Mesendoderm (in vitro differentiated cells): ENCODE measurements around the gene ADAMTS12.
A peak's percentile ranks its signal among the peaks of the same experiment; 100 is the strongest.

ENCODE experiments used
- DNase-seq: peaks from one replicate; pipeline ENCODE4 v3.0.0; 2013
- H2AK5ac ChIP-seq: 2 replicates; pipeline ENCODE4 v1.6.1; 2013; ENCODE audit warnings: low read length, inconsistent platforms
- H2BK120ac ChIP-seq: 2 replicates; pipeline ENCODE4 v1.6.1; 2013; ENCODE audit warnings: low read depth, mild to moderate bottlenecking, low read length, moderate library complexity, mixed read lengths
- H2BK15ac ChIP-seq: replicated peaks from 2 replicates; pipeline ENCODE4 v1.6.1; 2013; ENCODE audit warnings: low read depth, mild to moderate bottlenecking, moderate library complexity
- H2BK5ac ChIP-seq: 2 replicates; pipeline ENCODE4 v1.6.1; 2013; ENCODE audit warnings: low read length, inconsistent platforms
- H3K18ac ChIP-seq: 2 replicates; pipeline ENCODE4 v1.6.1; 2013; ENCODE audit warnings: mild to moderate bottlenecking, low read length, mixed read lengths
- H3K23ac ChIP-seq: one replicate; pipeline ENCODE4 v1.6.1; 2013; ENCODE audit warnings: low read length
- H3K27ac ChIP-seq: 2 replicates; pipeline ENCODE4 v1.5.1; 2013; ENCODE audit warnings: low read depth, mild to moderate bottlenecking, inconsistent platforms, low read length, moderate library complexity
- H3K27me3 ChIP-seq: 2 replicates; pipeline ENCODE4 v1.6.1; 2013; ENCODE audit warnings: low read length, control low read depth, mild to moderate bottlenecking, inconsistent platforms; ENCODE audit not compliant: insufficient read depth, poor library complexity
- H3K36me3 ChIP-seq: 2 replicates; pipeline ENCODE4 v1.6.1; 2013; ENCODE audit warnings: low read length, inconsistent platforms; ENCODE audit not compliant: control insufficient read depth, insufficient read depth
- H3K4ac ChIP-seq: one replicate; pipeline ENCODE4 v1.6.1; 2013; ENCODE audit warnings: low read depth, mild to moderate bottlenecking, low read length, moderate library complexity
- H3K4me1 ChIP-seq: 2 replicates; pipeline ENCODE4 v1.6.1; 2013; ENCODE audit warnings: low read depth, low read length, inconsistent platforms; ENCODE audit not compliant: control insufficient read depth
- H3K4me2 ChIP-seq: 2 replicates; pipeline ENCODE4 v1.6.1; 2013; ENCODE audit warnings: low read length
- H3K4me3 ChIP-seq: 2 replicates; pipeline ENCODE4 v1.5.1; 2013; ENCODE audit warnings: mild to moderate bottlenecking, low read length
- H3K56ac ChIP-seq: one replicate; pipeline ENCODE4 v1.6.1; 2013; ENCODE audit warnings: low read length
- H3K79me1 ChIP-seq: 2 replicates; pipeline ENCODE4 v1.6.1; 2013; ENCODE audit warnings: low read length, inconsistent platforms
- H3K79me2 ChIP-seq: 2 replicates; pipeline ENCODE4 v1.6.1; 2013; ENCODE audit warnings: mild to moderate bottlenecking, low read length; ENCODE audit not compliant: control insufficient read depth, insufficient read depth
- H3K9ac ChIP-seq: 2 replicates; pipeline ENCODE4 v1.6.1; 2013; ENCODE audit warnings: low read length, inconsistent platforms
- H4K5ac ChIP-seq: one replicate; pipeline ENCODE4 v1.6.1; 2013; ENCODE audit warnings: low read length
- H4K8ac ChIP-seq: one replicate; pipeline ENCODE4 v1.6.1; 2013; ENCODE audit warnings: low read depth, mild to moderate bottlenecking, control low read depth, low read length, moderate library complexity
- WGBS: extraction: QIAGEN DNeasy Blood & Tissue Kit; methylation state at CpG from one replicate; pipeline ENCODE4 v1.1.7; 2013; ENCODE audit warnings: low lambda C conversion rate, missing lambda C conversion rate; ENCODE audit not compliant: insufficient coverage; ENCODE audit errors: extremely low coverage; 5-methylcytosine and 5-hydroxymethylcytosine counted together

The ADAMTS12 gene

DNA sequence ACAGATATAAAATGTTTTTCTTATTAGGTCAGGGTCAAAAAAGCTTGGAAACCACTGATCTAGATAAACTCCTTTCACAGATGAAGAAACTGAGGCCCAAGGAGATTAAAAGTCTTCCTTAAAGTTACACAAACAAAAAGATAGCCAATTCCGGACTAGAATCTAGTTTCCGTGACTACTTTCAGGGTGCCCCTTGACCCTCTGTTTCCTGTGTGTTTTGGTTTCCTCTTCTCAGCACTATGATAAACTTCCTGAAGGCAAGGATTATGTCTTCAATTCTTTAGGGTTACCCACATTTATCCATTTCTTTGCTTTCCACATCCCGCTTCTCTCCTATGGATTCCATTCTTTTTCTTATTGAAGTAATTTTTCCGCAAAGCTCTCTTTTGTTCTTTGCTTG lies 83.1 kb downstream of the ADAMTS12 start:
- H3K4me2 ChIP-seq: no peak overlapping the region

DNA sequence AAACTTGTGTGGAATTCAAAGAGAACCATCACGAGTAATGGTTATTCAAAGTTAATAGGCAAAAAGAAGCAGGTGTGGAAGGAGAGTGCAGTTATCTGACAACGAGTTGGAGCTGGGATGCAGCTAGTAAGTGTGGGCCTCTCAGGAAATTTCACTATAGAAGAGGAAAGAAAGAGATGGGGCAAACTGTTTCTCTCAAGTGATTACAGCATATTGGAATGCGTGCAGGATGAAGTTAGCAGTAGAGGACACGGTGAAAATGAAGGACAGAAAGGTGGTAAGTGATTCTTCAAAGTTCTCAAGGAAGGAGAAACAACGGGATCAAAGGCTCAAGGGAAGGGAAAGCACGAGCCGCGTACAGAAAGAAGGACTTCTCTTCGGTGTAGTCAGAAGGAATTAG lies 84.0 kb downstream of the ADAMTS12 start:
- no peak overlapping the region for H3K4ac ChIP-seq
- DNase-seq: no peak
- H3K4me2 ChIP-seq: no peak overlapping the region
- H2AK5ac ChIP-seq: no peak overlapping the region
- no peak overlapping the region for H3K18ac ChIP-seq
- H3K9ac ChIP-seq: no peak overlapping the region
- no peak overlapping the region for H2BK120ac ChIP-seq
- H3K27me3 ChIP-seq: no peaks in the 10 kb centered on the region
- no peak overlapping the region for H4K5ac ChIP-seq
- WGBS: no CpG with 5 or more reads among the region's 9 CpGs
- H3K56ac ChIP-seq: no peak overlapping the region
- H3K79me2 ChIP-seq: no peaks in the 10 kb centered on the region
- no peak overlapping the region for H3K23ac ChIP-seq
- no peaks in the 10 kb centered on the region for H3K79me1 ChIP-seq
- H4K8ac ChIP-seq: no peak overlapping the region
- H3K4me3 ChIP-seq: no peak overlapping the region
- no peak overlapping the region for H3K27ac ChIP-seq
- peaks cover 4% of the 10 kb centered on the region for H3K4me1 ChIP-seq
- no peaks in the 10 kb centered on the region for H3K36me3 ChIP-seq
- H2BK15ac ChIP-seq: no peak overlapping the region
- H2BK5ac ChIP-seq: no peak overlapping the region

More for the DNA sequence above, 83.1 kb downstream of the ADAMTS12 start:
- Histone ChIP-seq H3K56ac (no peak overlapping the region), H3K18ac (no peak overlapping the region), H3K4me3 (no peak overlapping the region), H3K79me1 (no peaks in the 10 kb centered on the region), H2BK120ac (no peak overlapping the region), H3K4me1 (no peaks in the 10 kb centered on the region), H3K79me2 (no peaks in the 10 kb centered on the region), H2AK5ac (no peak overlapping the region), H3K9ac (no peak overlapping the region), H3K36me3 (no peaks in the 10 kb centered on the region), H4K8ac (no peak overlapping the region), H3K27me3 (no peaks in the 10 kb centered on the region), H3K27ac (no peak overlapping the region), H2BK15ac (no peak overlapping the region), H2BK5ac (no peak overlapping the region), H3K23ac (no peak overlapping the region), H3K4ac (no peak overlapping the region), H4K5ac (no peak overlapping the region)
- DNase-seq: no peak
- no CpG with 5 or more reads among the region's 4 CpGs for WGBS

DNA sequence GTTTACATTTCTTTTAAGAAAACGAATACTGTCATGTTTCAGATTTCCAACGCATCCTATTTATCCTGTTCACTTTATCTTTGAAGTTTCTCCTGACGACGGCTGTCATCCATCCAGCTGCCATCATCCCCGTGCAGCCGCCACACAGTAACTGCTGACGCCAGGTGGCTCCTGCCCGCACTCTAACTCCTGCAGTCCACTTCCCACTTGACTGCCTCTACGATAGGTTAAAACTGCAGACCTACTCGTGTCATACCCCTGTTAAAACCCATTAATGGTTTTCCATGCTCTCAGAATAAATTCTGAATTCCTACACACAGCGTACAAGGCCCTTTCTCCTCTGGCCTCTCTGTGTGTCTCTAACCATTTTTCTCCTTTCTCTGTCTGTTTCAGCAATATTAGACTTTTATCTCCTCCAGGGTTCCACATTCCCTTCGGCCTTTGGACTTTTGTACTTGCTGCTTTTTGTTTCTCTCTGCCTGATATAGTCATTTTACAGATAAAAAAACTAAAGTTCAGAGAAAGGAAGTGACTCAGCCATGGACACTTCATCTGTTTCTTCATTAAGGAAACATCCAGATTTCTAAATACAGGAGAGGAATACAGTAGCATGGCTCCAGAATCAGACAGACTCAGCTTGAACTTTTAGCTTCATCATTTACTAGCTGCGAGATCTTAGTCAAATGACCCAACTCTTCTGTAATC lies 84.9 kb downstream of the ADAMTS12 start:
- H3K79me2 ChIP-seq: no peaks in the 10 kb centered on the region
- H4K8ac ChIP-seq: no peak overlapping the region
- H2BK120ac ChIP-seq: no peak overlapping the region
- H3K36me3 ChIP-seq: no peaks in the 10 kb centered on the region
- H2BK15ac ChIP-seq: no peak overlapping the region
- no peak overlapping the region for H3K27ac ChIP-seq
- no peak overlapping the region for H3K4me2 ChIP-seq
- H3K4me3 ChIP-seq: no peak overlapping the region
- no peak overlapping the region for H2BK5ac ChIP-seq
- no peak overlapping the region for H3K23ac ChIP-seq
- no peak overlapping the region for H3K56ac ChIP-seq
- no peak overlapping the region for H4K5ac ChIP-seq
- H3K4me1 ChIP-seq: peaks cover 7% of the 10 kb centered on the region
- DNase-seq: no peak
- H3K79me1 ChIP-seq: no peaks in the 10 kb centered on the region
- no peak overlapping the region for H3K18ac ChIP-seq
- WGBS: no CpG with 5 or more reads among the region's 13 CpGs
- no peak overlapping the region for H3K9ac ChIP-seq
- H2AK5ac ChIP-seq: no peak overlapping the region
- no peaks in the 10 kb centered on the region for H3K27me3 ChIP-seq
- no peak overlapping the region for H3K4ac ChIP-seq

DNA sequence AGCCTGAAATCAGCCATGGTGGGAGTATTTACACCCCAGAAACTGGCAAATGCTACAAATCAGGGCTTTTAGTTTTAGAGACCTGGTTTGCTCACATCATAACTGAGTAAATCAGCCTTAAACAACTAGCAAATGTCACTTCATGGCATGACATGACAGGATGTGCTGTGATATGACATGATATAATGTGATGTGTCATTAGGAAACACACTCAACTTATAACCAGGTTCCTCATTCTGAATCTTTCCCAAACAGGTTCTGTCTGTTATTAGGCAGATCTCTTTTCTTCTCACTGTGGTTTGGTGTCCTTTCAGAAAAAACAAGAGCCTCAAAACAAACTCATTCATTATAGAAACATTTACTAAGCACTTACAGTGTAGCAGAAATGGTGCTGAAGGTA lies 90.5 kb downstream of the ADAMTS12 start:
- no peak overlapping the region for H3K4ac ChIP-seq
- H3K79me1 ChIP-seq: no peaks in the 10 kb centered on the region
- H3K27ac ChIP-seq: no peak overlapping the region
- no peak overlapping the region for H2BK15ac ChIP-seq
- H3K27me3 ChIP-seq: no peaks in the 10 kb centered on the region
- H2AK5ac ChIP-seq: no peak overlapping the region
- no peak overlapping the region for H3K9ac ChIP-seq
- H3K4me2 ChIP-seq: no peak overlapping the region
- no peak overlapping the region for H3K18ac ChIP-seq
- no peak overlapping the region for H3K4me3 ChIP-seq
- no peak overlapping the region for H3K56ac ChIP-seq
- H4K5ac ChIP-seq: no peak overlapping the region
- no peak for DNase-seq
- H3K23ac ChIP-seq: no peak overlapping the region
- H3K36me3 ChIP-seq: no peaks in the 10 kb centered on the region
- no peak overlapping the region for H2BK5ac ChIP-seq
- no peak overlapping the region for H4K8ac ChIP-seq
- H3K79me2 ChIP-seq: no peaks in the 10 kb centered on the region
- H2BK120ac ChIP-seq: no peak overlapping the region
- peaks cover 7% of the 10 kb centered on the region for H3K4me1 ChIP-seq

DNA sequence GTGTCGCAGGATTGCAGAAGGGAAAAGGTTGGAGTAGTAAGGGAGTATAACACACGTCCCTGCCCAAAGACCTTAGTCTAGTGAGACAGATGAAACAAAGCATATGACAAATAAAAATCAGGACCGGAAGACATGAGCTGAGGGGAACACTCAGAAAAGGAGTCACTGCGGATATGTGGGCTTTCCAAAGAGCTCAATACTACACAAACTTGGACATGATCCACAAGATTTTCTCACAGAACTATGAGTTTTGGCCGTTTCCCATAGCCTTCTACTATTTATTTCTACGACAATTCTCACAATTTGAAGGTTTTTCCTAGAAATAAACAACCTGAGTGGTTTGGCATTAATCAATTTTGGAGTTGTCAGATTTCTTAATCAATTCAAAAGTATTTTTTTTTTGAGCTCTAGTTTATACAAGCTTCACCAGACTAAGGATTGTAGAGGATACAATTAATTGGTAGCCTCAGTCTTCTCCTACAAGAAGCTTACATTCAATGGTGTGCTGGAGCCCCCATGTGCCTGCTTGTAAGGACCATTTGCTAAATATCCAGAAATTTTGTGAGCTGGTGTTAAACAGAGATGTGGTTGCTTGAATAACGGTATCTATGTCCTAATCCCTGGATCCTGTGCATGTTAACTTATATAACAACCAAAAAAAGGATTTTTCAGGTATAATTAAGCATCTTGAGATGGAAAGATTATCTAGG lies 91.4 kb downstream of the ADAMTS12 start:
- Histone ChIP-seq H3K27ac (no peak overlapping the region), H2BK120ac (no peak overlapping the region), H3K18ac (no peak overlapping the region), H3K79me2 (no peaks in the 10 kb centered on the region), H2BK5ac (no peak overlapping the region), H3K4ac (no peak overlapping the region), H3K4me1 (peaks cover 7% of the 10 kb centered on the region), H4K8ac (no peak overlapping the region), H3K9ac (no peak overlapping the region), H3K23ac (no peak overlapping the region), H3K4me3 (no peak overlapping the region), H4K5ac (no peak overlapping the region), H2BK15ac (no peak overlapping the region), H3K36me3 (no peaks in the 10 kb centered on the region), H2AK5ac (no peak overlapping the region), H3K27me3 (no peaks in the 10 kb centered on the region), H3K4me2 (no peak overlapping the region), H3K56ac (no peak overlapping the region), H3K79me1 (no peaks in the 10 kb centered on the region)
- no CpG with 5 or more reads among the region's 7 CpGs for WGBS
- no peak for DNase-seq

DNA sequence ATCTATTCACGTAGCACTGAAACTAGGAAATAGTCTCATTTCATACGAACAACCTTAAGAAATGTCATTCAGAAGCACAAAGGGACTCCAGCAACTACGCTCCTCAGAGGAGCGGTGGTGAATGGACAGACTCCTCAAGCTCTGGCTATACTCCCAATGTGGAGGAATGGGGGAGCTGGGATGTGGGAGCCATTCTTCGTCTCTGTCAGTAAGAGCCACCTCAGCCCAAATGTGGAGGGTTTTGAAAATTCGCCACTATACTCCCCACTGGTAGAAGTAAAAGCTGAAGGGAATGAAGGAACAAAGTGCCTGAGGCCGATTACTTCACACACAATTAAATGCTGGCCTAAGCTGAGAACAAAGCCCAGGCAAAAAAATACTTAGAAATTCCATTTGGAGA lies 96.3 kb downstream of the ADAMTS12 start:
- peak; percentile 34 for DNase-seq
- no peaks in the 10 kb centered on the region for H3K36me3 ChIP-seq
- H3K18ac ChIP-seq: no peak overlapping the region
- WGBS: 100% methylated on average over 2 of the region's 7 CpGs
- H3K23ac ChIP-seq: no peak overlapping the region
- H2BK5ac ChIP-seq: no peak overlapping the region
- no peaks in the 10 kb centered on the region for H3K79me2 ChIP-seq
- H3K4me1 ChIP-seq: no peaks in the 10 kb centered on the region
- H2AK5ac ChIP-seq: no peak overlapping the region
- no peak overlapping the region for H3K56ac ChIP-seq
- H3K79me1 ChIP-seq: no peaks in the 10 kb centered on the region
- no peaks in the 10 kb centered on the region for H3K27me3 ChIP-seq
- H2BK120ac ChIP-seq: no peak overlapping the region
- no peak overlapping the region for H3K9ac ChIP-seq
- H3K27ac ChIP-seq: no peak overlapping the region
- H2BK15ac ChIP-seq: no peak overlapping the region
- H3K4ac ChIP-seq: no peak overlapping the region
- H4K5ac ChIP-seq: no peak overlapping the region
- H3K4me2 ChIP-seq: no peak overlapping the region
- no peak overlapping the region for H3K4me3 ChIP-seq
- no peak overlapping the region for H4K8ac ChIP-seq
